PC-9 (cell line): ENCODE measurements around the gene TMPRSS9. TPM values are rescaled to one million over a fixed set of nuclear protein-coding genes. Genes with fewer than 3 reads are reported as not detected.

ENCODE experiments used
- BruUV-seq: library from RNA; stranded (reverse); fragments of 400-500 nt; replicated peaks from 2 replicates; lab custom pipeline; 2021; lab: Mats Ljungman, UMichigan
- CTCF ChIA-PET: fragments of 300-600 bp; sonication (Branson Sonifier 250); formaldehyde crosslinking; loops from one replicate; lab custom pipeline; 2022; ENCODE audit warnings: antibody characterized with exemption; lab: Charles Lee
- POLR2A ChIA-PET: fragments of 300-600 bp; sonication (Branson Sonifier 250); formaldehyde crosslinking; loops from one replicate; lab custom pipeline; 2022; ENCODE audit warnings: antibody characterized with exemption; ENCODE audit not compliant: unreplicated experiment; lab: Charles Lee
- DNase-seq, 2 experiments: peaks; one replicate each; pipeline versions ENCODE4 v3.0.0 to v3.0.0-alpha.2; 2015 to 2022; ENCODE audit warnings: mixed read lengths in 1 of 2
- H2AFZ ChIP-seq: fragments of 200-600 bp; sonication (generic); 2 replicates; pipeline ENCODE4 v1.8.1; 2017; ENCODE audit warnings: antibody characterized with exemption
- H3F3A ChIP-seq: fragments of 200-600 bp; sonication (generic); 2 replicates; pipeline ENCODE4 v1.8.1; 2017; ENCODE audit warnings: antibody characterized with exemption, mild to moderate bottlenecking, low read depth; ENCODE audit not compliant: insufficient read depth
- H3K27ac ChIP-seq: fragments of 200-600 bp; sonication (generic); 2 replicates; pipeline ENCODE4 v1.6.1; 2016; ENCODE audit warnings: mixed run types
- H3K27me3 ChIP-seq: fragments of 200-600 bp; sonication (generic); 2 replicates; pipeline ENCODE4 v1.6.1; 2016; ENCODE audit warnings: low read depth, mixed run types; ENCODE audit not compliant: insufficient read depth
- H3K36me3 ChIP-seq: fragments of 200-600 bp; sonication (generic); 2 replicates; pipeline ENCODE4 v1.6.1; 2016; ENCODE audit warnings: low read depth, mixed run types
- H3K4me1 ChIP-seq: fragments of 200-600 bp; sonication (generic); replicated peaks from 2 replicates; pipeline ENCODE4 v1.6.1; 2016; ENCODE audit warnings: mixed run types; ENCODE audit not compliant: insufficient read depth
- H3K4me2 ChIP-seq: fragments of 200-600 bp; sonication (generic); 2 replicates; pipeline ENCODE4 v1.6.1; 2017; ENCODE audit warnings: mixed run types
- H3K4me3 ChIP-seq: fragments of 200-600 bp; sonication (generic); 2 replicates; pipeline ENCODE4 v1.6.1; 2016; ENCODE audit warnings: mixed run types
- H3K79me2 ChIP-seq: fragments of 200-600 bp; sonication (generic); 2 replicates; pipeline ENCODE4 v1.6.1; 2017; ENCODE audit warnings: low read depth, mixed run types
- H3K9me2 ChIP-seq: fragments of 200-600 bp; sonication (generic); 2 replicates; pipeline ENCODE4 v1.8.1; 2017; ENCODE audit warnings: mild to moderate bottlenecking; ENCODE audit not compliant: insufficient read depth
- H3K9me3 ChIP-seq: fragments of 200-600 bp; sonication (generic); 2 replicates; pipeline ENCODE4 v1.8.1; 2016; ENCODE audit warnings: low read depth; ENCODE audit not compliant: insufficient read depth
- H4K20me1 ChIP-seq: fragments of 200-600 bp; sonication (generic); 2 replicates; pipeline ENCODE4 v1.8.1; 2017; ENCODE audit not compliant: insufficient read depth
- EZH2 ChIP-seq: fragments of 200-600 bp; sonication (generic); IDR thresholded peaks from 2 replicates; pipeline ENCODE4 v1.8.0; 2017; ENCODE audit warnings: antibody characterized with exemption, low read depth
- intact Hi-C: fragments of 100-400 bp; cut with micrococcal nuclease; formaldehyde crosslinking; loops from one replicate; pipeline ENCODE4 v1.10.0; 2022; ENCODE audit not compliant: unreplicated experiment
- total RNA-seq: library from RNA; stranded (reverse); gene quantifications from 2 replicates; pipeline ENCODE4 v1.2.3, GENCODE V29; 2021
- TF ChIP-seq, protein P1 (sequence below): fragments of 200-600 bp; sonication (generic); conservative IDR thresholded peaks from 2 replicates; pipeline ENCODE4 v1.6.1; 2017; ENCODE audit warnings: mixed run types, antibody characterized with exemption, mild to moderate bottlenecking, moderate library complexity

TMPRSS9 gene
- total RNA-seq, 1 experiment from 2014 or later = 0.20 TPM

- Histone ChIP-seq H2AFZ (no peak overlapping the region), H3K9me3 (no peaks in the 10 kb centered on the region), H3K36me3 (no peaks in the 10 kb centered on the region), H3K4me3 (no peak overlapping the region), H3K4me1 (no peaks in the 10 kb centered on the region), H3K27me3 (no peaks in the 10 kb centered on the region), H3K79me2 (no peaks in the 10 kb centered on the region), H4K20me1 (no peaks in the 10 kb centered on the region), H3K9me2 (no peaks in the 10 kb centered on the region), H3F3A (no peaks in the 10 kb centered on the region), H3K27ac (no peak overlapping the region), H3K4me2 (no peak overlapping the region)
- BruUV-seq = no TSS peak
- no peak for DNase-seq
- CTCF ChIA-PET = no interaction called here
- TF ChIP-seq, protein P1, sequence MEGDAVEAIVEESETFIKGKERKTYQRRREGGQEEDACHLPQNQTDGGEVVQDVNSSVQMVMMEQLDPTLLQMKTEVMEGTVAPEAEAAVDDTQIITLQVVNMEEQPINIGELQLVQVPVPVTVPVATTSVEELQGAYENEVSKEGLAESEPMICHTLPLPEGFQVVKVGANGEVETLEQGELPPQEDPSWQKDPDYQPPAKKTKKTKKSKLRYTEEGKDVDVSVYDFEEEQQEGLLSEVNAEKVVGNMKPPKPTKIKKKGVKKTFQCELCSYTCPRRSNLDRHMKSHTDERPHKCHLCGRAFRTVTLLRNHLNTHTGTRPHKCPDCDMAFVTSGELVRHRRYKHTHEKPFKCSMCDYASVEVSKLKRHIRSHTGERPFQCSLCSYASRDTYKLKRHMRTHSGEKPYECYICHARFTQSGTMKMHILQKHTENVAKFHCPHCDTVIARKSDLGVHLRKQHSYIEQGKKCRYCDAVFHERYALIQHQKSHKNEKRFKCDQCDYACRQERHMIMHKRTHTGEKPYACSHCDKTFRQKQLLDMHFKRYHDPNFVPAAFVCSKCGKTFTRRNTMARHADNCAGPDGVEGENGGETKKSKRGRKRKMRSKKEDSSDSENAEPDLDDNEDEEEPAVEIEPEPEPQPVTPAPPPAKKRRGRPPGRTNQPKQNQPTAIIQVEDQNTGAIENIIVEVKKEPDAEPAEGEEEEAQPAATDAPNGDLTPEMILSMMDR = no peak
- TF ChIP-seq EZH2 = no peak
- intact Hi-C loops = no loop called here
- POLR2A ChIA-PET = no interaction called here
These were observed 8.5 kb upstream of the TMPRSS9 start for GRCh38 chr19:2351591-2351990.

DNA sequence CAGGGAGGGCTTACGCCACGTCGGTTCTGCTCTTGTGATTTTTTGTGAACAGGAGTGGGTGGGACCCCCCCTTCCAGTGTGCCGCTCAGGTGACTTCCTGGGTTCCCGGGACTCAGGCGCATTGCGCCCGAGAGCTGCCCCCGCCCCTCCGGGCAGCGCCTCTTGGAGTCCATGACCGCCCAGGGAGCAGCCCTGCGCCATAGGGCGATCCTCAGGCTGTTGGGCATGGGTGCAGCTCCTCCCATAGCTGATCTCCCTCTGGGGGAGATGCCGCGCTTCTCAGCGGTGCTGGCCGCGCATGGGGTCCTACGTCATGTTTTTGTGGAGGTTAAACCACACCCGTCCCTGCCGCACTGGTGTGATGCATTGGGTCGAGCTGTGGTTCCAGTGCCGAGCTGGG lies 7.9 kb upstream of the TMPRSS9 start:
- no peak overlapping the region for H3K27ac ChIP-seq
- no TSS peak for BruUV-seq
- no peak overlapping the region for H2AFZ ChIP-seq
- H3F3A ChIP-seq = no peaks in the 10 kb centered on the region
- POLR2A ChIA-PET = no interaction called here
- H3K9me2 ChIP-seq = no peaks in the 10 kb centered on the region
- H4K20me1 ChIP-seq = no peaks in the 10 kb centered on the region
- intact Hi-C loops = no loop called here
- H3K4me2 ChIP-seq = no peak overlapping the region
- DNase-seq = no peak
- CTCF ChIA-PET = no interaction called here
- H3K36me3 ChIP-seq = no peaks in the 10 kb centered on the region
- no peaks in the 10 kb centered on the region for H3K27me3 ChIP-seq
- no peaks in the 10 kb centered on the region for H3K4me1 ChIP-seq
- TF ChIP-seq EZH2 = no peak
- TF ChIP-seq, protein P1 = no peak
- no peaks in the 10 kb centered on the region for H3K9me3 ChIP-seq
- H3K4me3 ChIP-seq = no peak overlapping the region
- no peaks in the 10 kb centered on the region for H3K79me2 ChIP-seq

GRCh38 chr19:2353159-2353886 lies 6.7 kb upstream of the TMPRSS9 start:
- Histone ChIP-seq H3K27ac (no peak overlapping the region), H3K9me2 (no peaks in the 10 kb centered on the region), H3K4me2 (no peak overlapping the region), H4K20me1 (no peaks in the 10 kb centered on the region), H2AFZ (no peak overlapping the region), H3K4me3 (no peak overlapping the region), H3K9me3 (no peaks in the 10 kb centered on the region), H3K79me2 (no peaks in the 10 kb centered on the region), H3K27me3 (no peaks in the 10 kb centered on the region), H3K4me1 (no peaks in the 10 kb centered on the region), H3F3A (no peaks in the 10 kb centered on the region), H3K36me3 (no peaks in the 10 kb centered on the region)
- no TSS peak for BruUV-seq
- POLR2A ChIA-PET = no interaction called here
- no peak for DNase-seq
- TF ChIP-seq, protein P1 = no peak
- TF ChIP-seq EZH2 = no peak
- intact Hi-C loops = no loop called here
- CTCF ChIA-PET = no interaction called here
